ENCODE data around the gene SFT2D3. TPM values are rescaled to one million over a fixed set of nuclear protein-coding genes. Genes with fewer than 3 reads are reported as not detected.

SFT2D3 gene
- total and polyA plus RNA-seq, 2 donors (not counting 1 experiment from before 2014, with no cell fraction given) = 3.5 to 14.2 TPM

DNA sequence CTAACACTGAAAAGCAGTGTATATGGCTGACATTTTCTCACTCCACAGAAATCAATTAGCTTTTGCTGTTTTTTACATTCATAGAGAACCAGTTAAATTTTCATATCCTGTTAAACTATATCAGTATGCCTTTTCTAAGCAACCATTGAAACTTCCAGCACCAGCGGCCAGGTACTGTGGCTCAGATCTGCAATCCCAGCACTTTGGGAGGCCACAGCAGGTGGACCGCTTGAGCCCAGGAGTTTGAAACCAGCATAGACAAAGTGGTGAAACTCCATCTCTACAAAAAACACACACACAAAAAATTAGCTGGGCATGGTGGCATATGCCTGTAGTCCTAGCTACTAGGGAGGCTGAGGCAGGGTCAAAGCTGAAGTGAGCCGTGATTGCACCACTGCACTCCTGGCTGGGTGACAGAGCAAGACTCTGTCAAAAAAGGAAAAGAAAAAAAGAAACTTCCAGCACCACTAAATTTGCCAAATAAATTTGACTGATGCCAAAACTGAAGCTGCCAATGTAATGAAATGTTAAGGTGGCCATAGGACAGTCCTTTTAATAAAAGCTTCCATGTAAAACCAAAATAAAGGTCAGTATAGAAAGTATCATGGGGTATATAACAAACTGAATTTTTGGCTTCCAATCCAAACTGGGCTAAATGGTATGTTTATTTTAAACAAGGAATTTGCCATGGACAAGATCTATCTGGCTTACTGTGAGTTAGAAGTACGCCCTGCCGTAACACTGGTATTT is 3.5 kb downstream of the SFT2D3 start:
- no peaks in the 10 kb centered on the region for H3K27me3 Mint-ChIP-seq
- peaks cover 29% of the 10 kb centered on the region in 2 donors for H3K4me1 ChIP-seq (ENCODE audit: control insufficient read depth in 2 of 2, insufficient read depth in 2 of 2, low read length in 2 of 2)
- DNase-seq = no peak
- H3K9ac ChIP-seq (ENCODE audit: low read length) = no peak overlapping the region
- H2AFZ ChIP-seq (ENCODE audit: insufficient read depth, low read depth, low read length, poor library complexity, severe bottlenecking) = no peak overlapping the region
- ATAC-seq (ENCODE audit: low read depth) = no peak
- no peak overlapping the region for H3K27ac Mint-ChIP-seq
- TF ChIP-seq EZH2 (IDR thresholded peaks at IDR 0.05; ENCODE audit: borderline replicate concordance, insufficient read depth, low read depth, low read length, poor library complexity, severe bottlenecking) = no peak
- TF ChIP-seq, protein P1, sequence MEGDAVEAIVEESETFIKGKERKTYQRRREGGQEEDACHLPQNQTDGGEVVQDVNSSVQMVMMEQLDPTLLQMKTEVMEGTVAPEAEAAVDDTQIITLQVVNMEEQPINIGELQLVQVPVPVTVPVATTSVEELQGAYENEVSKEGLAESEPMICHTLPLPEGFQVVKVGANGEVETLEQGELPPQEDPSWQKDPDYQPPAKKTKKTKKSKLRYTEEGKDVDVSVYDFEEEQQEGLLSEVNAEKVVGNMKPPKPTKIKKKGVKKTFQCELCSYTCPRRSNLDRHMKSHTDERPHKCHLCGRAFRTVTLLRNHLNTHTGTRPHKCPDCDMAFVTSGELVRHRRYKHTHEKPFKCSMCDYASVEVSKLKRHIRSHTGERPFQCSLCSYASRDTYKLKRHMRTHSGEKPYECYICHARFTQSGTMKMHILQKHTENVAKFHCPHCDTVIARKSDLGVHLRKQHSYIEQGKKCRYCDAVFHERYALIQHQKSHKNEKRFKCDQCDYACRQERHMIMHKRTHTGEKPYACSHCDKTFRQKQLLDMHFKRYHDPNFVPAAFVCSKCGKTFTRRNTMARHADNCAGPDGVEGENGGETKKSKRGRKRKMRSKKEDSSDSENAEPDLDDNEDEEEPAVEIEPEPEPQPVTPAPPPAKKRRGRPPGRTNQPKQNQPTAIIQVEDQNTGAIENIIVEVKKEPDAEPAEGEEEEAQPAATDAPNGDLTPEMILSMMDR (IDR thresholded peaks at IDR 0.05) = no peak
- no peak overlapping the region for H3K27ac ChIP-seq (ENCODE audit: low read length in 2 of 2)
- H3K27me3 ChIP-seq (replicated peaks in 1 of 4; ENCODE audit: control extremely low read depth in 1 of 4, control insufficient read depth in 3 of 4, insufficient read depth in 4 of 4, low read length in 3 of 4) = no peaks in the 10 kb centered on the region
- H3K4me3 ChIP-seq (ENCODE audit: control extremely low read depth in 1 of 5, extremely low read depth in 1 of 5, insufficient read depth in 1 of 5, low read depth in 2 of 5, low read length in 4 of 5) = no peak overlapping the region
- peaks cover 35% of the 10 kb centered on the region for H3K4me1 Mint-ChIP-seq
- no peaks in the 10 kb centered on the region for H3K9me3 Mint-ChIP-seq (ENCODE audit: insufficient read depth)
- WGBS (ENCODE audit: insufficient coverage) = 98% methylated on average over 4 of the region's 5 CpGs
- ChIA-PET CTCF (interaction anchor here (1.1 to 2.1 kb wide), 3 partner anchors 33 to 113 kb away, joined by 3 to 16 read pairs (median 3); no protein-coding TSS in a partner anchor), POLR2A (interaction anchor here (0.6 kb wide), 1 partner anchor 45 kb away, joined by 3 read pairs; no protein-coding TSS in a partner anchor)
- intact Hi-C loops (cut with micrococcal nuclease) = loop anchor here (5.0 to 10.0 kb wide), 3 partner anchors 68 to 620 kb away; partner anchors contain the start of gene SAP130
- peaks cover 0 to 54% of the 10 kb centered on the region in 2 experiments for H3K36me3 ChIP-seq (replicated peaks in 1 of 2; ENCODE audit: control extremely low read depth in 1 of 2, control insufficient read depth in 1 of 2, extremely low read depth in 1 of 2, insufficient read depth in 2 of 2, low read length in 1 of 2)
- peaks cover 37% of the 10 kb centered on the region for H4K20me1 ChIP-seq (ENCODE audit: control insufficient read depth, insufficient read depth, low read length, poor library complexity, severe bottlenecking)
- no peak overlapping the region for H3K4me3 Mint-ChIP-seq
- peaks cover 46% of the 10 kb centered on the region for H3K79me2 ChIP-seq (ENCODE audit: control insufficient read depth, insufficient read depth, low read length)
- no peak overlapping the region for H3K4me2 ChIP-seq (replicated peaks; ENCODE audit: low read depth, low read length, poor library complexity, severe bottlenecking)
- no peaks in the 10 kb centered on the region for H3K9me3 ChIP-seq (ENCODE audit: control extremely low read depth in 1 of 3, control insufficient read depth in 2 of 3, insufficient read depth in 1 of 3, low read length in 2 of 3)
